IMR-90 (cell line): ENCODE measurements around the gene EDC4.

Experiments used
- CEBPB ChIP-seq: IDR thresholded peaks from 2 replicates; pipeline ENCODE4 v1.6.1; 2012; ENCODE audit warnings: low read depth, low read length, improper control_type of control experiment
- FOS ChIP-seq: fragments of 150-350 bp; IDR thresholded peaks from 2 replicates; pipeline ENCODE4 v1.6.1; 2016; ENCODE audit warnings: low read depth, low read length
- RAD21 ChIP-seq: IDR thresholded peaks from 2 replicates; pipeline ENCODE4 v1.6.1; 2012; ENCODE audit warnings: low read length, improper control_type of control experiment
- TF ChIP-seq, protein P1 (sequence below): conservative IDR thresholded peaks from 2 replicates; pipeline ENCODE4 v1.5.1; 2012; ENCODE audit warnings: mild to moderate bottlenecking, low read depth, low read length, improper control_type of control experiment
- TF ChIP-seq, protein P2 (sequence below): fragments of 150-350 bp; IDR thresholded peaks from 2 replicates; pipeline ENCODE4 v1.6.1; 2017; ENCODE audit warnings: mild to moderate bottlenecking, antibody characterized with exemption, low read length, low read depth

DNA sequence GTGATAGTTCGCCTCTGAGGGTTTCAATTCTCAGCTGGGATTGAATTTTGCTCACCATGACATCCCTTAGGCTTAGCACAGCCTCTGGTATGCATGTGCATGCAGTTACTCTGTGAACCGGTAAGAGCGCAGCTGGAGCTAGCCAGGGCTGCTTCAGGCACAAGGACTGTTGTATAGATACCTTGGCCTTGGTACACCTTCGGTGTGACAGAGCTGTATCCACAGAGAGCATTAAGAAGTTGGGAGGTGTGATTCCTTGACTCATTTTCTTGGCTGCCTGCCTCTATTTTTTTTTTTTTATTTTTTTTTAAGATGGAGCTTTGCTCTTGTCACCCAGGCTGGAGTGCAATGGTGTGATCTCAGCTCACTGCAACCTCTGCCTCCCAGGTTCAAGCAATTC, 28.4 kb upstream of the EDC4 start:
- TF ChIP-seq, protein P1, sequence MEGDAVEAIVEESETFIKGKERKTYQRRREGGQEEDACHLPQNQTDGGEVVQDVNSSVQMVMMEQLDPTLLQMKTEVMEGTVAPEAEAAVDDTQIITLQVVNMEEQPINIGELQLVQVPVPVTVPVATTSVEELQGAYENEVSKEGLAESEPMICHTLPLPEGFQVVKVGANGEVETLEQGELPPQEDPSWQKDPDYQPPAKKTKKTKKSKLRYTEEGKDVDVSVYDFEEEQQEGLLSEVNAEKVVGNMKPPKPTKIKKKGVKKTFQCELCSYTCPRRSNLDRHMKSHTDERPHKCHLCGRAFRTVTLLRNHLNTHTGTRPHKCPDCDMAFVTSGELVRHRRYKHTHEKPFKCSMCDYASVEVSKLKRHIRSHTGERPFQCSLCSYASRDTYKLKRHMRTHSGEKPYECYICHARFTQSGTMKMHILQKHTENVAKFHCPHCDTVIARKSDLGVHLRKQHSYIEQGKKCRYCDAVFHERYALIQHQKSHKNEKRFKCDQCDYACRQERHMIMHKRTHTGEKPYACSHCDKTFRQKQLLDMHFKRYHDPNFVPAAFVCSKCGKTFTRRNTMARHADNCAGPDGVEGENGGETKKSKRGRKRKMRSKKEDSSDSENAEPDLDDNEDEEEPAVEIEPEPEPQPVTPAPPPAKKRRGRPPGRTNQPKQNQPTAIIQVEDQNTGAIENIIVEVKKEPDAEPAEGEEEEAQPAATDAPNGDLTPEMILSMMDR = no peak
- TF ChIP-seq, protein P2, sequence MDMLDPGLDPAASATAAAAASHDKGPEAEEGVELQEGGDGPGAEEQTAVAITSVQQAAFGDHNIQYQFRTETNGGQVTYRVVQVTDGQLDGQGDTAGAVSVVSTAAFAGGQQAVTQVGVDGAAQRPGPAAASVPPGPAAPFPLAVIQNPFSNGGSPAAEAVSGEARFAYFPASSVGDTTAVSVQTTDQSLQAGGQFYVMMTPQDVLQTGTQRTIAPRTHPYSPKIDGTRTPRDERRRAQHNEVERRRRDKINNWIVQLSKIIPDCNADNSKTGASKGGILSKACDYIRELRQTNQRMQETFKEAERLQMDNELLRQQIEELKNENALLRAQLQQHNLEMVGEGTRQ = no peak
- TF ChIP-seq RAD21 (no peak), CEBPB (no peak), FOS (no peak)
